Astrocyte of the cerebellum (primary cell): ENCODE measurements around the gene PSMG1.
A peak's percentile ranks its signal among the peaks of the same experiment; 100 is the strongest.
"Not testable (repeated sequence)": the region's sequence is repeated elsewhere in the genome, so short reads cannot be mapped to it uniquely, and the experiment has no call there.

ENCODE experiments used
- DNase-seq: peaks from one replicate; pipeline ENCODE4 v3.0.0-alpha.2; 2011; ENCODE audit warnings: low read depth
- H3K4me3 ChIP-seq: 2 replicates; pipeline ENCODE4 v1.5.1; 2011; ENCODE audit warnings: mild to moderate bottlenecking, low read depth, low read length, moderate library complexity
- in situ Hi-C: cut with HindIII; loops from 2 replicates; pipeline ENCODE4 v1.10.0; 2017; ENCODE audit warnings: low sequenced_read_pairs
- TF ChIP-seq, protein P1 (sequence below): IDR thresholded peaks from 2 replicates; pipeline ENCODE4 v1.5.1; 2012; ENCODE audit warnings: low read length, low read depth, moderate library complexity, mild to moderate bottlenecking; ENCODE audit errors: missing control alignments

PSMG1 gene

DNA sequence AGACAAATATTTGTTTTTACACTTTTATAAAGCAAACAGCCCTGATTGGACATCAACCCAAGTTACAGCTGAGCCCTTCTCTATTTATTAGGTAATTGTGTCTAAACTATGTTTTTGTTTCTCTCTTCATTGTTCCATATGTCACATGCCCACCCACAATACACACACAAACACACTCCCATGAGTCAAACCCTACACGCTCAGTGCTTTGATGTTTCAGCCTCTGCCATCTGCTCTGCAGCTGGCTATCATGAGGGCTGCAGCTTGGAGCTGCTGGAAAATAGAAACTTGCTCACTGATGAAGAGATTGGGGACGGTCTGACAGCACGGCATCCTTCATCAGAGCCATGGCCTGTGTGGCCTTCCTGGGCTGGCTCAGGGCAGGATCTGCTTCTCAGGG lies 41.7 kb downstream of the PSMG1 start:
- no peak overlapping the region for H3K4me3 ChIP-seq
- in situ Hi-C loops = no loop called here
- TF ChIP-seq, protein P1, sequence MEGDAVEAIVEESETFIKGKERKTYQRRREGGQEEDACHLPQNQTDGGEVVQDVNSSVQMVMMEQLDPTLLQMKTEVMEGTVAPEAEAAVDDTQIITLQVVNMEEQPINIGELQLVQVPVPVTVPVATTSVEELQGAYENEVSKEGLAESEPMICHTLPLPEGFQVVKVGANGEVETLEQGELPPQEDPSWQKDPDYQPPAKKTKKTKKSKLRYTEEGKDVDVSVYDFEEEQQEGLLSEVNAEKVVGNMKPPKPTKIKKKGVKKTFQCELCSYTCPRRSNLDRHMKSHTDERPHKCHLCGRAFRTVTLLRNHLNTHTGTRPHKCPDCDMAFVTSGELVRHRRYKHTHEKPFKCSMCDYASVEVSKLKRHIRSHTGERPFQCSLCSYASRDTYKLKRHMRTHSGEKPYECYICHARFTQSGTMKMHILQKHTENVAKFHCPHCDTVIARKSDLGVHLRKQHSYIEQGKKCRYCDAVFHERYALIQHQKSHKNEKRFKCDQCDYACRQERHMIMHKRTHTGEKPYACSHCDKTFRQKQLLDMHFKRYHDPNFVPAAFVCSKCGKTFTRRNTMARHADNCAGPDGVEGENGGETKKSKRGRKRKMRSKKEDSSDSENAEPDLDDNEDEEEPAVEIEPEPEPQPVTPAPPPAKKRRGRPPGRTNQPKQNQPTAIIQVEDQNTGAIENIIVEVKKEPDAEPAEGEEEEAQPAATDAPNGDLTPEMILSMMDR = no peak
- no peak for DNase-seq

DNA sequence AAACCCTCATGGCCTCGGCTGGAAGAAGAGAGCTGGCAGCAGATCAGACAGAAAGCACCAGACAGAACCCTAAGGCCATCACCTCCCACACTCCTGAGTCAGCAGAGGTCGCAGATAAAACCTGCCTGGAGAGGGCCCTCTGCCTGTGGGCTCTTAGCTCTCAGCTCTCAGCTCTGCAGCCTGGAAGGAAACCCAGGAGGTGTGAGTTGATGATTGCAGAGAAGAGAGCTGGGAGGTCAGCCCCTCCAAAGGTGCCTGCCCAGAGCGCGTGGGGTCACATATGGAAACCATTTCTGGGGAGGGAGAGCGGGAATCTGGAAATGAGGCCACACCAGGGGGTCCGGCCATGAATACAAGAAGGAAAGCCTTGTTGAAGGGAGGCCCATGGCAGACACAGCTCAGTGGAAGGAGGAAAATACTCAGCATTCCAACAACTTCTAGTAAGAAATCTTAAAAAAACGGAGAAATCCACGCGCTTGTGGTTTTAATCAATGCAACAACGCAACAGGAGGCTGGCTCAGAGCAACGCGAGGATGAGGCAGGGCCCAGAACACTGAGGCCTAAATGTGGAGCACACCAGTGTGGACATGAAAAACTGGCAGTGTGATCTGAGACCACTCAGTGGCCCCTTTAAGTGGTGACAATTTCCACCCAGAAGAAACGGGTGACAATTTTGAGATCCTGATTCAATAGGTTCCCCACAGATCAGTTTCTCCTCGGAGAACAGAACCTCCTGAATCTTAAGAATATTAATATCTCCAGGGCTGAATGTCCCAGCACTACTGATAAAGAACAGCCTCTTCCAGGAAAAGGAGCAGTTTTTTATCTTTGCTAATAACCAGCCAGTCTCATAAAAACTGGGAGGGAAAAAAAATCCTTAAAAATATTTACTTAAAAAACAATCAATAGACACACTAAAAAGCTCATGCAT lies 45.7 kb downstream of the PSMG1 start:
- no peak for DNase-seq
- TF ChIP-seq, protein P1 = no peak
- H3K4me3 ChIP-seq = no peak overlapping the region
- in situ Hi-C loops = no loop called here

DNA sequence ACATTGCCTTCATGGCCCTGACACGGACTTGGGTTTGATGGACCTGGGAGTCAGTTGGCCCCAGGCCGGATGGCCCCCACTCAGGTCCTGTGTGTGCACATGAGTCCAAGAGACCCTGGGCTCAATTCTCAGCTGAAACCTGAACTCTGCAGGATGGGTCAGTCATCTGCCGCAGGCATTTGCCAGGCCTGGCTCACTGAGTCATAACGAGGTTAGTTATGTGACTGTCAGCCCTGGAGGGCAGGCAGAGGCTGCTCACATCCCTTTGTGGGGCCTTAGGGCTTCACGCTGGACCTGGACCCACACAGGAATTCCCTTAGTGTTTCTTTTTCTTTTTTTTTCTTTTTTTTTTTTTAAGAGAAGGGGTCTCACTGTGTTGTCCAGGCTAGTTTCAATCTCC lies 46.5 kb downstream of the PSMG1 start:
- TF ChIP-seq, protein P1 = no peak
- H3K4me3 ChIP-seq = no peak overlapping the region
- in situ Hi-C loops = no loop called here
- DNase-seq = no peak

DNA sequence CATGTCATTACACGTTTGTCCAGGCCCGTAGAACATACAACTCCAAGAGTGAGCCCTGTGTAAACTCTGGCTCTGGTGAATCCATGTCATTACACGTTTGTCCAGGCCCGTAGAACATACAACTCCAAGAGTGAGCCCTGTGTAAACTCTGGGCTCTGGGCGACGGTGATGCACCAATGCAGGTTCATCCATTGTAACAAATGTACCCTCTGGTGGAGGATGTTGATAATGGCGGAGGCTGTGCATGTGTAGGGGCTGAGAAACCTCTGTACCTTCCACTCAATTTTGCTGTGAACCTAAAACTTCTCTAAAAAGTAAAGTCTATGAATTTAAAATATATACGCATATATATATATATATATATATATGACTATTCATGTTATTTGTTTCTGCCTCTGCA lies 47.1 kb downstream of the PSMG1 start:
- TF ChIP-seq, protein P1 = peak; percentile 52
- in situ Hi-C loops, H3K4me3 ChIP-seq, DNase-seq: not testable (repeated sequence)

DNA sequence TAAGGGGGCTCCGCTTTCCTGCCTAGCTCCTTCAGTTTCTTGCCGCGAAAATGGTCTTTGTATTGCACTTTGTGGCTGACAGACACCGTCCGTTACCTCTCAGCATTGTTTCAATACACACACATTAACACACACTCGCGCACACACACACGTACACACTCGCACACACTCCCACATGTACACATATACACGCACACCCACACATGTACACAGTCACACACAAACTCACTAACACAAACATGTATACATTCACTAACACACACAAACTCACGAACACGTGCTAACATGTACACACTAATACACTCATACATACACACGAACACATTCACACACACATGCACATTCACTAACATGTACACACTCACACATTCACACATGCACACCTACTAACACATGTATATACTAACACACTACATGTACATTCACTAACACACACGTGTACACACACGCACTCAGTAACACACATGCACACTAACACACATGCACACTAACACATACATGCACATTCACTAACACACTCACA lies 48.9 kb downstream of the PSMG1 start:
- DNase-seq = no peak
- H3K4me3 ChIP-seq = no peak overlapping the region
- in situ Hi-C loops = no loop called here
- TF ChIP-seq, protein P1 = no peak

DNA sequence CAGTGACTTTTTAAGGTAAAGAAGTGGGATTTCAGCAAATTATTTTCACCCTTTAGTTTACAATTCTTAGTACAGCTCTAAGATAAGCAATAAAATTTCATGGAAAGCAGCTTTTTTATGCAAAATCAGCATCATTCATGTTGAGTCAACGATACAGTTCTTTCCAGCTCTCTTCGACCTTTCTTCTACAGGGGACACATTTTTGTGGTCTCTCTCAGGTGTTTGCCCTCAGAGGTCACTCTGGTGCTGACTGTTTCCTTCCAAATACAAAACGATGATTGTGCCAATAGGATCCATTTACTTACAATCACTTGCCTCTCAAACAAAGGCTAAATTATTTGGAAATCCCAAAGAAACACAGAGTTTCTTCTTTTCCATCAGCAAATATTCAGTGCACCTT lies 51.0 kb downstream of the PSMG1 start:
- DNase-seq = no peak

More for the DNA sequence above, 51.0 kb downstream of the PSMG1 start:
- no peak overlapping the region for H3K4me3 ChIP-seq
- TF ChIP-seq, protein P1 = no peak
- in situ Hi-C loops = no loop called here
